ENCODE results near the gene MAGI2. TPM values are rescaled to one million over a fixed set of nuclear protein-coding genes. Genes with fewer than 3 reads are reported as not detected.

Gene MAGI2
- total RNA-seq, 1 donor from 2014 or later, result 5.8 TPM

DNA sequence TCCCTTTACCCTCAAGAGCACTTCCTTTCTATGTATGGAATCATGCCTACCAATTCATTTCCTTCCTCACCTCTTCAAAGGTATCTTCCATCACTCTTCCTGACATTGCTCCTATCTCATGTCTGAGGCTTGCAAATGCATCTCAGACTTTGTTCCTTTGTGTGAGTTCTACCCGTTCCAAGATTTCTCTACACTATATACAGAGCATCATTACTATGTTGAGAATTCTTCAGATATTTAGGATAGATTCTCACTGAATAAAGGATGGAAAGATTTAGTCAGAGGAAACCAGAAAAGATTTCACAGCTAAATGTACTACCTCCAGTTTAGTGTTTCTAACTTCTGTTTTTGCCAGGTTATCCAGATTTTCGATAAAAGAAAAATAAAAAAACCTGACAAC, 1192.2 kb downstream of the MAGI2 start:
- Mint-ChIP-seq H3K4me1 (ENCODE audit: low read depth) (peaks cover 18% of the 10 kb centered on the region), H3K27me3 (ENCODE audit: low read depth) (no peaks in the 10 kb centered on the region), H3K9me3 (ENCODE audit: low read depth) (peaks cover 3% of the 10 kb centered on the region), H3K27ac (ENCODE audit: unreplicated experiment) (peak overlapping the region; percentile 62), H3K36me3 (ENCODE audit: low read depth) (no peaks in the 10 kb centered on the region), H3K4me3 (ENCODE audit: unreplicated experiment) (no peak overlapping the region)
- DNase-seq (ENCODE audit: low spot score), result no peak
- TF ChIP-seq, protein P1, sequence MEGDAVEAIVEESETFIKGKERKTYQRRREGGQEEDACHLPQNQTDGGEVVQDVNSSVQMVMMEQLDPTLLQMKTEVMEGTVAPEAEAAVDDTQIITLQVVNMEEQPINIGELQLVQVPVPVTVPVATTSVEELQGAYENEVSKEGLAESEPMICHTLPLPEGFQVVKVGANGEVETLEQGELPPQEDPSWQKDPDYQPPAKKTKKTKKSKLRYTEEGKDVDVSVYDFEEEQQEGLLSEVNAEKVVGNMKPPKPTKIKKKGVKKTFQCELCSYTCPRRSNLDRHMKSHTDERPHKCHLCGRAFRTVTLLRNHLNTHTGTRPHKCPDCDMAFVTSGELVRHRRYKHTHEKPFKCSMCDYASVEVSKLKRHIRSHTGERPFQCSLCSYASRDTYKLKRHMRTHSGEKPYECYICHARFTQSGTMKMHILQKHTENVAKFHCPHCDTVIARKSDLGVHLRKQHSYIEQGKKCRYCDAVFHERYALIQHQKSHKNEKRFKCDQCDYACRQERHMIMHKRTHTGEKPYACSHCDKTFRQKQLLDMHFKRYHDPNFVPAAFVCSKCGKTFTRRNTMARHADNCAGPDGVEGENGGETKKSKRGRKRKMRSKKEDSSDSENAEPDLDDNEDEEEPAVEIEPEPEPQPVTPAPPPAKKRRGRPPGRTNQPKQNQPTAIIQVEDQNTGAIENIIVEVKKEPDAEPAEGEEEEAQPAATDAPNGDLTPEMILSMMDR (IDR thresholded peaks at IDR 0.05), result no peak

DNA sequence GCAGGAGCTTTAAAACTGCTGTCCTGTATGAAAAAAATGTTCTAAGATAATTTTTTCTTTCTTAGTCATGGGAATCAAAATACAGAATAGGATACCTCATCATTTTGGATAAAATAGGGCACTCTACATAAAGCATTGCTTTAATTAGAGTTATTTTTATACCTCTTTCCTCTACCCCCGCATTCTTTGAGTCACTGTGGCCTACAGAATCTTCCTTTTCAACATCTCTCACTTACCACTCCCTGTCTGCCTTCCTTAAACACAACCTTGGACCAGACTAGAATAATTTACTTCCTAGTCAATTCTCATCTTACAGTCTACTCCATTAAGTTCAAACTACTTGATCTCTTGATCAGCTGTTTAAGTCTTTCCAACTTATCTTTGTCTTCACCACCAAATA, 1192.6 kb downstream of the MAGI2 start:
- no peak for DNase-seq (ENCODE audit: low spot score)
- H3K4me1 Mint-ChIP-seq (ENCODE audit: low read depth), result peaks cover 18% of the 10 kb centered on the region
- peaks cover 3% of the 10 kb centered on the region for H3K9me3 Mint-ChIP-seq (ENCODE audit: low read depth)
- no peak overlapping the region for H3K4me3 Mint-ChIP-seq (ENCODE audit: unreplicated experiment)
- TF ChIP-seq, protein P1 (IDR thresholded peaks at IDR 0.05), result no peak
- H3K27ac Mint-ChIP-seq (ENCODE audit: unreplicated experiment), result peak overlapping the region; percentile 62
- H3K27me3 Mint-ChIP-seq (ENCODE audit: low read depth), result no peaks in the 10 kb centered on the region
- H3K36me3 Mint-ChIP-seq (ENCODE audit: low read depth), result no peaks in the 10 kb centered on the region

DNA sequence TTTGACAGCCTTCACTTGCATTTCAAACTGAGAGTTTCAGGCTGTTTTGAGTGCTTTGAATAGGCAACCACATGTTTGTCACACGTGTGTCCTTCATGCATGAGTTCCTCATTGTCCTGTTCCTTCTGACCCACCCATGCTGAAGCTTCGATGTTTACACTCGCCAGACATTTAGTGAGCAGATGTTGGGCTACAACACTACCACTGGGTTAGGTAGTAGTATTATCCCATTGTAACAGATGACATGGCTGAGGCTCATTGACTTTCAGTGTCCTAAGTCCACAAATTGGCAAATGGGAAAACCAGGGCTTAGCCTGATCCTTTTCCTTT, 1198.8 kb downstream of the MAGI2 start:
- H3K4me1 Mint-ChIP-seq (ENCODE audit: low read depth), result no peaks in the 10 kb centered on the region
- H3K27me3 Mint-ChIP-seq (ENCODE audit: low read depth), result no peaks in the 10 kb centered on the region
- H3K4me3 Mint-ChIP-seq (ENCODE audit: unreplicated experiment), result no peak overlapping the region
- H3K36me3 Mint-ChIP-seq (ENCODE audit: low read depth), result no peaks in the 10 kb centered on the region
- no peaks in the 10 kb centered on the region for H3K9me3 Mint-ChIP-seq (ENCODE audit: low read depth)
- H3K27ac Mint-ChIP-seq (ENCODE audit: unreplicated experiment), result no peak overlapping the region
- no peak for DNase-seq (ENCODE audit: low spot score)
- TF ChIP-seq, protein P1 (IDR thresholded peaks at IDR 0.05), result no peak

DNA sequence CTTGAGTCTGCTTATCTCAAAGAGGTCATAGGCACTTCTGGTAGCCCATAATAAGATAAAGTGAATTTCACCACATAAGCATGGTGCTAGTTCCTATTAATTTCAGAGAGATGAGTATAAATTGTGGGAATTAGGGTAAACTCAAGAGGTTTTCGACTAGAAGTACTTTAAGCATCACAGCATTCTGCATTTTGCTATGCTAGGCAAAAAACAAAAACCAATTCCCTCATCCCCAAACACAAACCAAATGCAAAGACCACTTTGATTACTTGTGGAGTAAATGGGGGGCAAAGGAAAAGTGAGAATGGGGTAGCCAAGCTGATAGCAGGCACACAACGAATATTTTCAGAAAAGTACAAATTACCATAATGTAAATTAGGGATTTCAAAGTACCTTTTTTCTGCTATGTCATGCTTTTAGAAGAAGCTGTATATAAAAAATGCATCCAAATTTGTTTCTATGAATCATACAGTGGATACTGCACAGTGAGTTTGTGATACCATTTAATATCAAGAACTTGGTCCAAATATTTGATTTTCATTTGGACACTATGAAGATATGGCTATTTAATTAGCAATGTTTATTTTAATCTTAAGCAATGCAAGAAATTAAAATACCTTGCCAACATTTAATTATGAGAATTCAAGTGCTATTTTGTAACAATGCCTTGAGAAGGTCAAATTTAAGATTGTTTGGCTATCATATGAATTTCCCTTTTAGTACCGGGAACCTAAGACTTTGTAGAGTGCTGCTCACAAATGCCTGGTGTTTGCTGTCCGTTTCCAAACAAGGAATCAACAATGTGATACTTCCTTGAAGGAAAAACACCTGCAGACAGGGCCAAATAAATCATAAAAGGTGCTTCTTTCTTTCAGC, 1199.4 kb downstream of the MAGI2 start:
- Mint-ChIP-seq H3K36me3 (ENCODE audit: low read depth) (no peaks in the 10 kb centered on the region), H3K9me3 (ENCODE audit: low read depth) (peaks cover 4% of the 10 kb centered on the region), H3K27ac (ENCODE audit: unreplicated experiment) (no peak overlapping the region), H3K27me3 (ENCODE audit: low read depth) (no peaks in the 10 kb centered on the region), H3K4me3 (ENCODE audit: unreplicated experiment) (no peak overlapping the region), H3K4me1 (ENCODE audit: low read depth) (no peaks in the 10 kb centered on the region)
- TF ChIP-seq, protein P1 (IDR thresholded peaks at IDR 0.05), result no peak
- DNase-seq (ENCODE audit: low spot score), result no peak

DNA sequence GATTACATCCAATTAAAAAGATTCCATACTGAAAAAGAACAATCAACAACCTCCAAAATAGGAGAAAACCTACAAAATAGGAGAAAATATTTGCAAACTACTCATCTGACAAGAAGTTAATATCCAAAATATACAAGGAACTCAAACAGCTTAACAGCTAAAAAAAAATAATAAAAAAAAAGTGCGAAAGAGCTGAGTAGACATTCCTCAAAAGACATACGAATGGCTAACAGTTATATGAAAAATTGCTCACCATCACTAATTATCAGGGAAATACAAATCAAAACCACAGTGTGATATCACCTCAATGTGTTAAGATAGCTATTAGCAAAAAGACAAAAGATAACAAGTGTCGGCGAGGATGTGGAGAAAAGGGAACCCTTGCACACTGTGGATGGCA, 1204.6 kb downstream of the MAGI2 start:
- Mint-ChIP-seq H3K4me3 (ENCODE audit: unreplicated experiment) (no peak overlapping the region), H3K36me3 (ENCODE audit: low read depth) (peaks cover 7% of the 10 kb centered on the region)

More for the DNA sequence above, 1204.6 kb downstream of the MAGI2 start:
- no peaks in the 10 kb centered on the region for H3K27me3 Mint-ChIP-seq (ENCODE audit: low read depth)
- no peak for DNase-seq (ENCODE audit: low spot score)
- no peaks in the 10 kb centered on the region for H3K4me1 Mint-ChIP-seq (ENCODE audit: low read depth)
- TF ChIP-seq, protein P1 (IDR thresholded peaks at IDR 0.05), result no peak
- H3K27ac Mint-ChIP-seq (ENCODE audit: unreplicated experiment), result no peak overlapping the region
- peaks cover 27% of the 10 kb centered on the region for H3K9me3 Mint-ChIP-seq (ENCODE audit: low read depth)

Measured in chondrocyte (in vitro differentiated cells).